ENCODE results near the gene CTBS.

- TF ChIP-seq, protein P1, sequence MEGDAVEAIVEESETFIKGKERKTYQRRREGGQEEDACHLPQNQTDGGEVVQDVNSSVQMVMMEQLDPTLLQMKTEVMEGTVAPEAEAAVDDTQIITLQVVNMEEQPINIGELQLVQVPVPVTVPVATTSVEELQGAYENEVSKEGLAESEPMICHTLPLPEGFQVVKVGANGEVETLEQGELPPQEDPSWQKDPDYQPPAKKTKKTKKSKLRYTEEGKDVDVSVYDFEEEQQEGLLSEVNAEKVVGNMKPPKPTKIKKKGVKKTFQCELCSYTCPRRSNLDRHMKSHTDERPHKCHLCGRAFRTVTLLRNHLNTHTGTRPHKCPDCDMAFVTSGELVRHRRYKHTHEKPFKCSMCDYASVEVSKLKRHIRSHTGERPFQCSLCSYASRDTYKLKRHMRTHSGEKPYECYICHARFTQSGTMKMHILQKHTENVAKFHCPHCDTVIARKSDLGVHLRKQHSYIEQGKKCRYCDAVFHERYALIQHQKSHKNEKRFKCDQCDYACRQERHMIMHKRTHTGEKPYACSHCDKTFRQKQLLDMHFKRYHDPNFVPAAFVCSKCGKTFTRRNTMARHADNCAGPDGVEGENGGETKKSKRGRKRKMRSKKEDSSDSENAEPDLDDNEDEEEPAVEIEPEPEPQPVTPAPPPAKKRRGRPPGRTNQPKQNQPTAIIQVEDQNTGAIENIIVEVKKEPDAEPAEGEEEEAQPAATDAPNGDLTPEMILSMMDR (IDR thresholded peaks at IDR 0.05; ENCODE audit: poor library complexity), result no peak
- TF ChIP-seq EZH2phosphoT487 (IDR thresholded peaks at IDR 0.05; ENCODE audit: low read depth, severe bottlenecking, unreplicated experiment), result no peak
Observed at GRCh38 chr1:84613026-84613425, 38.8 kb upstream of the CTBS start.

All from hepatocyte (in vitro differentiated cells).